ENCODE results near the gene BRD3. TPM values are rescaled to one million over a fixed set of nuclear protein-coding genes. Genes with fewer than 3 reads are reported as not detected.

BRD3 gene
- total RNA-seq, 1 donor from 2014 or later: 38.4 TPM

DNA sequence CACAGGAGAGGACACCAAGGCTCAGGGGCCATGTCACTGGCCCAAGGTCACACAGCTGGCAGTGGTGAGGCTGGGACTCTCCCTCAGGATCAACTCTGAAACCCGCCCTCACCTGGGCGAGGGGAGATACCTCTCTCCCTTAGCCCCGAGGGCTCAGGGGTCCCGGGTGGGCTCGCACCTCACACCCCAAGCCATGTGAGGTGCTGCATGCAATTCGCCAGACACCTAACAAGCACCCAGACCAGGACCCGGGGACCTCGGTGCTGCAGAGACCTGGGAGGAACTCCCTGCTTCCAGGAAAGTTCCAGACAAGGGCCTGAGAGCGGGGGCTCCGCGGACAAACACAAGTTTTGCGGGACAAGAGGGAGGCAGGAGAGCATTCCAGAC, 19.3 kb downstream of the BRD3 start:
- ATAC-seq: no peak
- intact Hi-C loops (cut with DNase I): no loop called here
- no peaks in the 10 kb centered on the region for H3K4me1 ChIP-seq
- peaks cover 95% of the 10 kb centered on the region for H3K36me3 ChIP-seq
- no peak for TF ChIP-seq CTCF (IDR thresholded peaks at IDR 0.05)
- no peak overlapping the region for H3K27ac ChIP-seq
- H3K4me3 ChIP-seq: no peak overlapping the region
- DNase-seq: no peak
- no peaks in the 10 kb centered on the region for H3K9me3 ChIP-seq
- no peaks in the 10 kb centered on the region for H3K27me3 ChIP-seq

- no peaks in the 10 kb centered on the region for H3K9me3 ChIP-seq
- no peaks in the 10 kb centered on the region for H3K27me3 ChIP-seq
- intact Hi-C loops (cut with DNase I): no loop called here
- TF ChIP-seq CTCF (IDR thresholded peaks at IDR 0.05): no peak
- H3K4me1 ChIP-seq: no peaks in the 10 kb centered on the region
- ATAC-seq (no peak), DNase-seq (no peak)
- H3K36me3 ChIP-seq: peaks cover 98% of the 10 kb centered on the region
- no peak overlapping the region for H3K4me3 ChIP-seq
- H3K27ac ChIP-seq: no peak overlapping the region
These were observed 19.8 kb downstream of the BRD3 start for GRCh38 chr9:134047868-134048581.

- H3K4me1 ChIP-seq: no peaks in the 10 kb centered on the region
- H3K9me3 ChIP-seq: no peaks in the 10 kb centered on the region
- intact Hi-C loops (cut with DNase I): no loop called here
- no peak overlapping the region for H3K27ac ChIP-seq
- H3K27me3 ChIP-seq: no peaks in the 10 kb centered on the region
- no peak for TF ChIP-seq CTCF (IDR thresholded peaks at IDR 0.05)
- DNase-seq: no peak
- peaks cover 96% of the 10 kb centered on the region for H3K36me3 ChIP-seq
- no peak for ATAC-seq
- no peak overlapping the region for H3K4me3 ChIP-seq
These were observed 20.7 kb downstream of the BRD3 start for GRCh38 chr9:134046894-134047681.

DNA sequence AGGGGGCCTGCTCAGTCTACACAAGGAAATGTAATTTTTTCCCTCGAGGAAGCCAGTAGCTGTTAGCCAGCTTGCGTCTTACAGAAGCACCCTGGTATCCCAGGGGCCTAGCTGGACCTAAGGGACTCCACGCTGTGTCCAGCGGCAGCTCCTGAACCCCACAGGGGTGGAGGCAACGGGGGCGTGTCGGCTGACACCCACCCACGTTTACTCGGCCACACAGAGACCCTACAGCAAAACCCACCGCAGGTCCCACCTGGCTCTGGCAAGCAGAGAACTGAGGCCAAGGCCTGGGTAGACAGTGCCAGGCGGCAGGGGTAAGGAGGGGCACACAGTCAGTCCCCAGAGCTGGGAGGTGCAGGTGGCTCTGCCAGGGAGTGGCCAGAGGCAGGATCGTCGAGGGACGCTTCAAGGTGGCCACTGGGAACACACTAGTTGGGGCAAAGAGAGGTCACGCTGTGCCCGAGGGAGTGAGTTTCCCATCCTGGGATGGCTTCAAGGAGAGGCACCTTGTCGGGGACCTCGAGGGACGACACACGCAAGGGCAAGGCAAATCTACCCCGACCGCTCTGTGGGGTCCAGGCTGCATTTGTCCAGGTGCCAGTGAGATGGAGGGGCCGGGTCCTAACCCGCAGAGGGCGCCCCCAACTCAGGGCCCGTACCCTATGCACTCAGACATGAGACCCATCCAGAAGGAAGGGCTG, 21.8 kb downstream of the BRD3 start:
- H3K4me1 ChIP-seq: peaks cover 7% of the 10 kb centered on the region
- no peak overlapping the region for H3K4me3 ChIP-seq
- H3K27me3 ChIP-seq: no peaks in the 10 kb centered on the region
- TF ChIP-seq CTCF (IDR thresholded peaks at IDR 0.05): no peak
- intact Hi-C loops (cut with DNase I): no loop called here
- no peak for ATAC-seq
- no peaks in the 10 kb centered on the region for H3K9me3 ChIP-seq
- H3K36me3 ChIP-seq: peaks cover 95% of the 10 kb centered on the region
- no peak for DNase-seq
- H3K27ac ChIP-seq: no peak overlapping the region

DNA sequence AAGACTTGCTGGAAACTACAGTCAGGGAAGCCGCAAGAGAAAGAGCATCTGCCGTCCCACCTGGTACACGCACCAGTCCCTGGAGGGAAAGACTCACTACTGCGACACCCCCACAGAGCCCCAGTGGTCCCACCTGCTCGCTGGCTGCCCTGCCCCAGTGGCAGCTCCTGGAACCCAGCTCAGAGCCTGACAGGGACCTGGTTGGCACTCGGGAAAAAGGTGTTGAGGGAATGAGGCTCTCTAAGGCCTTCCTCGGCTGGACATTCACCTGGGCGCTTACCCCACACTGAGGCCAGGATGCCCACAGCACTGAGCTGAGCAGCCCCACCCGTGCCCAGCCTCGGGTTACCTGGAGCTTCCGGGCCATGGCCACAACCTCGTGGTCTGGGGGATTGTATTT, 22.9 kb downstream of the BRD3 start:
- peaks cover 95% of the 10 kb centered on the region for H3K36me3 ChIP-seq
- H3K27me3 ChIP-seq: no peaks in the 10 kb centered on the region

More for the DNA sequence above, 22.9 kb downstream of the BRD3 start:
- H3K4me3 ChIP-seq: no peak overlapping the region
- H3K27ac ChIP-seq: no peak overlapping the region
- ATAC-seq (no peak), DNase-seq (no peak)
- no peak for TF ChIP-seq CTCF (IDR thresholded peaks at IDR 0.05)
- H3K4me1 ChIP-seq: peaks cover 7% of the 10 kb centered on the region
- no peaks in the 10 kb centered on the region for H3K9me3 ChIP-seq
- intact Hi-C loops (cut with DNase I): no loop called here
